Astrocyte (in vitro differentiated cells and primary cell): ENCODE data around the gene COL5A1. TPM values are rescaled to one million over a fixed set of nuclear protein-coding genes. Genes with fewer than 3 reads are reported as not detected.

ENCODE experiments used
- DNase-seq: peaks from one replicate; pipeline ENCODE4 v3.0.0-alpha.2; 2010; ENCODE audit warnings: low read depth
- FAIRE-seq: peaks from 2 replicates; lab custom pipeline; 2011; peaks lifted over from hg19 to GRCh38; lab: Jason Lieb, UNC
- H2AFZ ChIP-seq: 2 replicates; pipeline ENCODE4 v1.6.0; 2012; ENCODE audit warnings: low read depth, low read length, inconsistent platforms
- H3K27ac ChIP-seq: 2 replicates; pipeline ENCODE4 v1.5.1; 2011; ENCODE audit warnings: low read depth, low read length, inconsistent platforms
- H3K27me3 ChIP-seq: 2 replicates; pipeline ENCODE4 v1.6.0; 2011; ENCODE audit warnings: low read length, inconsistent platforms; ENCODE audit not compliant: insufficient read depth
- H3K36me3 ChIP-seq: 2 replicates; pipeline ENCODE4 v1.5.1; 2011; ENCODE audit warnings: low read length, inconsistent platforms; ENCODE audit not compliant: insufficient read depth
- H3K4me1 ChIP-seq: 2 replicates; pipeline ENCODE4 v1.5.1; 2011; ENCODE audit warnings: low read length, inconsistent platforms; ENCODE audit not compliant: insufficient read depth
- H3K4me2 ChIP-seq: 2 replicates; pipeline ENCODE4 v1.6.0; 2012; ENCODE audit warnings: low read length, inconsistent platforms
- H3K4me3 ChIP-seq: 2 replicates; pipeline ENCODE4 v1.5.1; 2011; ENCODE audit warnings: low read depth, mild to moderate bottlenecking, low read length, inconsistent platforms; ENCODE audit not compliant: insufficient read depth
- H3K79me2 ChIP-seq: 2 replicates; pipeline ENCODE4 v1.6.0; 2012; ENCODE audit warnings: mild to moderate bottlenecking, low read length, inconsistent platforms; ENCODE audit not compliant: insufficient read depth
- H3K9ac ChIP-seq: 2 replicates; pipeline ENCODE4 v1.6.0; 2012; ENCODE audit warnings: mild to moderate bottlenecking, low read length, inconsistent platforms
- H3K9me3 ChIP-seq: 2 replicates; pipeline ENCODE4 v1.5.1; 2012; ENCODE audit warnings: low read depth, mild to moderate bottlenecking, low read length, inconsistent platforms; ENCODE audit not compliant: insufficient read depth
- H4K20me1 ChIP-seq: 2 replicates; pipeline ENCODE4 v1.6.0; 2012; ENCODE audit warnings: low read length, inconsistent platforms; ENCODE audit not compliant: insufficient read depth
- H3K27ac Mint-ChIP-seq: one replicate; pipeline ENCODE4 v1.8.0; 2021; ENCODE audit warnings: mild to moderate bottlenecking, mixed read lengths; ENCODE audit not compliant: unreplicated experiment
- H3K27me3 Mint-ChIP-seq: one replicate; pipeline ENCODE4 v1.8.0; 2021; ENCODE audit warnings: low read depth, mixed read lengths; ENCODE audit not compliant: unreplicated experiment
- H3K36me3 Mint-ChIP-seq: one replicate; pipeline ENCODE4 v1.8.0; 2021; ENCODE audit warnings: low read depth, mixed read lengths; ENCODE audit not compliant: unreplicated experiment
- H3K4me1 Mint-ChIP-seq: one replicate; pipeline ENCODE4 v1.8.0; 2021; ENCODE audit warnings: low read depth, mixed read lengths; ENCODE audit not compliant: unreplicated experiment
- H3K4me3 Mint-ChIP-seq: one replicate; pipeline ENCODE4 v1.8.0; 2021; ENCODE audit warnings: mild to moderate bottlenecking, moderate library complexity, mixed read lengths; ENCODE audit not compliant: unreplicated experiment
- H3K9me3 Mint-ChIP-seq: one replicate; pipeline ENCODE4 v1.8.0; 2021; ENCODE audit warnings: mild to moderate bottlenecking, mixed read lengths; ENCODE audit not compliant: unreplicated experiment
- EZH2 ChIP-seq: IDR thresholded peaks from 2 replicates; pipeline ENCODE4 v1.6.1; 2012; ENCODE audit warnings: mild to moderate bottlenecking, low read length, inconsistent platforms; ENCODE audit not compliant: insufficient read depth
- total RNA-seq: library from RNA; stranded (reverse); gene quantifications from 2 replicates; pipeline ENCODE4 v1.2.1, GENCODE V29; 2021
- TF ChIP-seq, protein P1 (sequence below): IDR thresholded peaks from 2 replicates; pipeline ENCODE4 v1.5.1; 2011; ENCODE audit warnings: low read depth, mild to moderate bottlenecking, inconsistent platforms, low read length, moderate library complexity; ENCODE audit not compliant: insufficient read depth

COL5A1 gene
- total RNA-seq, 1 donor from 2014 or later: 1,055 TPM

DNA sequence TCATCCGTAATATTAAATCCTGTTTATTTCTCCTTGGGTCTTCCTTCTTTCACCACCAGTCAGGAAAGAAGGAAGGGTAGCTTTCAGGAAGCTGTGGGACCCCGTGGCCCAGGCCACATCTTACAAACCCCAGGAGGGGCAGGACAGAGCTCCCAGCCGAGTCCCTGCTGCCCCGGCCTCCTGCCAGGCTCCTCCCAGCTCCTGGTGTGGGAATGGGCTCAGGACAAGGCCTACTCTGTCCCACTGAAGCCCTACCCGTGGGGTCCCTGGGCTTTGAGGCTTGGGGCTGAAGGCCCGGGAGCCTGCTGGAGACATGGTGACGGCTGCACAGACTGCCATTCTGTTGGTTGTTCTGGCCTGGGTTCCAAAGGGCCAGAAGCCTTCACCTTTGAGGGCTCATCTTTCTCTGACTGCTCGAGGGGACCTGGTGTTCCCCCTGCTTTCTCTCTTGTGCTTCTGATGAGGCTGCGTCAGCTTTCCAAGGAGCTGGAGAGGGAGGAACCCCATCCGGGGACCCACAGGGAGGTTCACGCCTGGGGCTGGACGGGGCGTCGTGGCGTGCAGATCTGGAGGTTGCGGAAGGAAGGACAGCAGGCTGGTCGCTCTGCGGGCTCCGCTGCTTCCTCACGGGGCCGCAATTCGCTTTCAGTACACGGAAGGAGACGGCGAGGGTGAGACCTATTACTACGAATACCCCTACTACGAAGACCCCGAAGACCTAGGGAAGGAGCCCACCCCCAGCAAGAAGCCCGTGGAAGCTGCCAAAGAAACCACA, 86.6 kb downstream of the COL5A1 start:
- Mint-ChIP-seq H3K9me3 (peaks cover 5% of the 10 kb centered on the region), H3K27me3 (no peaks in the 10 kb centered on the region), H3K27ac (peak overlapping the region; percentile 77), H3K4me1 (peaks cover 18% of the 10 kb centered on the region), H3K36me3 (peaks cover 38% of the 10 kb centered on the region), H3K4me3 (no peak overlapping the region)
- Histone ChIP-seq H3K4me3 (no peak overlapping the region), H3K9me3 (no peaks in the 10 kb centered on the region), H3K9ac (no peak overlapping the region), H3K27me3 (no peaks in the 10 kb centered on the region), H3K79me2 (peaks cover 79% of the 10 kb centered on the region), H4K20me1 (peaks cover 99% of the 10 kb centered on the region), H2AFZ (no peak overlapping the region), H3K4me1 (peaks cover 19% of the 10 kb centered on the region), H3K36me3 (peaks cover 34% of the 10 kb centered on the region), H3K27ac (no peak overlapping the region), H3K4me2 (no peak overlapping the region)
- TF ChIP-seq, protein P1, sequence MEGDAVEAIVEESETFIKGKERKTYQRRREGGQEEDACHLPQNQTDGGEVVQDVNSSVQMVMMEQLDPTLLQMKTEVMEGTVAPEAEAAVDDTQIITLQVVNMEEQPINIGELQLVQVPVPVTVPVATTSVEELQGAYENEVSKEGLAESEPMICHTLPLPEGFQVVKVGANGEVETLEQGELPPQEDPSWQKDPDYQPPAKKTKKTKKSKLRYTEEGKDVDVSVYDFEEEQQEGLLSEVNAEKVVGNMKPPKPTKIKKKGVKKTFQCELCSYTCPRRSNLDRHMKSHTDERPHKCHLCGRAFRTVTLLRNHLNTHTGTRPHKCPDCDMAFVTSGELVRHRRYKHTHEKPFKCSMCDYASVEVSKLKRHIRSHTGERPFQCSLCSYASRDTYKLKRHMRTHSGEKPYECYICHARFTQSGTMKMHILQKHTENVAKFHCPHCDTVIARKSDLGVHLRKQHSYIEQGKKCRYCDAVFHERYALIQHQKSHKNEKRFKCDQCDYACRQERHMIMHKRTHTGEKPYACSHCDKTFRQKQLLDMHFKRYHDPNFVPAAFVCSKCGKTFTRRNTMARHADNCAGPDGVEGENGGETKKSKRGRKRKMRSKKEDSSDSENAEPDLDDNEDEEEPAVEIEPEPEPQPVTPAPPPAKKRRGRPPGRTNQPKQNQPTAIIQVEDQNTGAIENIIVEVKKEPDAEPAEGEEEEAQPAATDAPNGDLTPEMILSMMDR: no peak
- TF ChIP-seq EZH2: no peak
- no peak for FAIRE-seq
- no peak for DNase-seq

DNA sequence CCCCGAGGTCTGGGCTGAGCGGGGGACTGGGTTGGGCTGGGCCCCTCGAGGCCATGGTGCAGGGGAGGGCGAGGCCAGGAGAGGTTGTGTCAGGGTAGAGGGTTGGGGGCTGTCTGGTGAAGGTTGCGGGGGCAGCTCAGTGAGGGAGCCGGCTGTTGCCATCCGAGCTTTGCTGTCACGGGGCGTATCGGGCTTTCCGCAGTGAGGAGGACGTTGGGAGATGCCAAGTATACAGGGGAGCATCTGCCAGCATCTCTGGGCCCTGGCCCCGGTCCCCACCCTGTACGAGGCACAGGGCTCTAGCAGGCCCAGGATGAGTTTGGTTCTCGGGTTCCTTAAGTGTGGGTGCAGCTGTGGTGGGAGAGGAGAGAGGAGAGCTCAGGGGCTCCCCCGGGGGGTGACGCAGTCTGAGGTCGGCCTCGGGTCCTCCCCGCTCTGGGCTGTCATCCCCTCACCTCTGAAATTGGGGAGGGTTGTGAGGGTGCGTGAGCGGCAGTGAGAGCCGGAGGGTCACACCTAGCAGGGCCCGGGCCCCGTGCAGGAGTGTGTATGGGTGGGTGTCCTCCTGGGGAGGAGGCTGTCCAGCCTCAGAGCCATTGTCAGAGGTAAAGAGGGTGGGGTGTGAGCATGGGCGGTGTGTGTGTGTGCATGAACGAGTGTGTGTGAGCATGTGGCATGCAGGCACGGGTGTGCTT, 87.3 kb downstream of the COL5A1 start:
- H3K4me3 ChIP-seq: no peak overlapping the region
- Mint-ChIP-seq H3K9me3 (peaks cover 5% of the 10 kb centered on the region), H3K27ac (peak overlapping the region; percentile 77), H3K4me1 (peaks cover 20% of the 10 kb centered on the region), H3K4me3 (peak overlapping the region; percentile 27), H3K27me3 (no peaks in the 10 kb centered on the region), H3K36me3 (peaks cover 38% of the 10 kb centered on the region)
- no peaks in the 10 kb centered on the region for H3K9me3 ChIP-seq
- peaks cover 20% of the 10 kb centered on the region for H3K4me1 ChIP-seq
- no peak overlapping the region for H2AFZ ChIP-seq
- H3K27me3 ChIP-seq: no peaks in the 10 kb centered on the region
- peaks cover 99% of the 10 kb centered on the region for H4K20me1 ChIP-seq
- peaks cover 76% of the 10 kb centered on the region for H3K79me2 ChIP-seq
- no peak overlapping the region for H3K4me2 ChIP-seq
- FAIRE-seq (no peak), DNase-seq (no peak)
- H3K9ac ChIP-seq: no peak overlapping the region
- TF ChIP-seq, protein P1: no peak
- TF ChIP-seq EZH2: no peak
- peaks cover 40% of the 10 kb centered on the region for H3K36me3 ChIP-seq
- H3K27ac ChIP-seq: no peak overlapping the region
